PC-3 (cell line): ENCODE measurements around the gene NUDT3.

Source experiments
- EZH2 ChIP-seq: fragments of 300-600 bp; sonication (generic); IDR thresholded peaks from one replicate; pipeline ENCODE4 v1.6.1; 2017; ENCODE audit warnings: antibody characterized with exemption, mild to moderate bottlenecking, low read length; ENCODE audit not compliant: unreplicated experiment
- EZH2phosphoT487 ChIP-seq: fragments of 300-600 bp; sonication (generic); IDR thresholded peaks from 2 replicates; pipeline ENCODE4 v1.6.1; 2018; ENCODE audit warnings: mild to moderate bottlenecking, antibody characterized with exemption, low read length, borderline replicate concordance
- TF ChIP-seq, protein P1 (sequence below): fragments of 300-600 bp; sonication (generic); conservative IDR thresholded peaks from 2 replicates; pipeline ENCODE4 v1.5.1; 2017; ENCODE audit warnings: antibody characterized with exemption, low read depth, mild to moderate bottlenecking, low read length

DNA sequence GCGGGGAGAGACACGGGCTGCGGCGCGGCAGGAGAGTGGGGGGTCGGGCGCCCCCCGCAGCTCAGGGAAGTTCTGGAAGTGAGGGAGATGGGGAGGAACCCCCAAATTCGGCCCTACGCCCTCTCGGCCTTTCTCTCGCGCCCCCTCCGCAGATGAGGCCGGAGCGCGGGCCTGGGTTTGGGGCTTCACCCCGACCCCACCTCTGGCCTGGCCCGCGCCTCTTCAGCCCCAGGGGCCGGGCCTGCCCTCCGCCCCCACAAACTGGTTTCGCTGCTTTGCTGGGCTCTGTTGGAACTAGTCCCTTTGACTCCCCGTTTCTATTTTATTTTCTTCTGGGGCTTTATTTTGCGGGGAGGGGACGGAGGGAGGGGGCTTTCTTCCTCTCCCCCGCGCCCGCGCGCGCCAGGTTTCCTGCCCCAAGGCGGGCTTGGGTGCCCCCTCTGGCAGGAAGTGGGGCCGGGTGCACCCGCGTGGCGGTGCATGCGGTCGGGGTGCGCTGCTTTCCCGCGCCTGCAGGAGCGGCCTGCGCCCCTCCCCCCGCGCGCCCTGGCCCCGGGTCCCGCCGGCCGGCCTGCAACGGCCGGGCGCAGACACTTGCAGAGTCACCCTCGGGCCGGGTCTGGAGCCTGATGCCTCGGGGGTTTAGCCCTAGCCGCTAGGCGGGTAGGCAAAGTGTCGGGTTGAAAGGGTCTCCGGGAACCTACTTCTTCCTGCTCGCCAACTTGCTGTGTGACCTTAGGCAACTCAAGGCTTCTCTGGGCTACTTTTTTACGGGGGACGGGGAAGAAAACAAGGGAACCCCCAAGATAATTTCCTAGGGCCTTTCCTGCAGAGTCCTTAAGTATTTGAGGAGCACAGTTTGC, 154.5 kb downstream of the NUDT3 start:
- TF ChIP-seq, protein P1, sequence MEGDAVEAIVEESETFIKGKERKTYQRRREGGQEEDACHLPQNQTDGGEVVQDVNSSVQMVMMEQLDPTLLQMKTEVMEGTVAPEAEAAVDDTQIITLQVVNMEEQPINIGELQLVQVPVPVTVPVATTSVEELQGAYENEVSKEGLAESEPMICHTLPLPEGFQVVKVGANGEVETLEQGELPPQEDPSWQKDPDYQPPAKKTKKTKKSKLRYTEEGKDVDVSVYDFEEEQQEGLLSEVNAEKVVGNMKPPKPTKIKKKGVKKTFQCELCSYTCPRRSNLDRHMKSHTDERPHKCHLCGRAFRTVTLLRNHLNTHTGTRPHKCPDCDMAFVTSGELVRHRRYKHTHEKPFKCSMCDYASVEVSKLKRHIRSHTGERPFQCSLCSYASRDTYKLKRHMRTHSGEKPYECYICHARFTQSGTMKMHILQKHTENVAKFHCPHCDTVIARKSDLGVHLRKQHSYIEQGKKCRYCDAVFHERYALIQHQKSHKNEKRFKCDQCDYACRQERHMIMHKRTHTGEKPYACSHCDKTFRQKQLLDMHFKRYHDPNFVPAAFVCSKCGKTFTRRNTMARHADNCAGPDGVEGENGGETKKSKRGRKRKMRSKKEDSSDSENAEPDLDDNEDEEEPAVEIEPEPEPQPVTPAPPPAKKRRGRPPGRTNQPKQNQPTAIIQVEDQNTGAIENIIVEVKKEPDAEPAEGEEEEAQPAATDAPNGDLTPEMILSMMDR: peak; percentile 30; the same call in 1 of the 2 replicates
- TF ChIP-seq EZH2: no peak
- no peak for TF ChIP-seq EZH2phosphoT487
